ENCODE data around the gene IL18R1. TPM values are rescaled to one million over a fixed set of nuclear protein-coding genes. Genes with fewer than 3 reads are reported as not detected.

Gene IL18R1
- total RNA-seq, 1 donor from 2014 or later, result 4.5 TPM

DNA sequence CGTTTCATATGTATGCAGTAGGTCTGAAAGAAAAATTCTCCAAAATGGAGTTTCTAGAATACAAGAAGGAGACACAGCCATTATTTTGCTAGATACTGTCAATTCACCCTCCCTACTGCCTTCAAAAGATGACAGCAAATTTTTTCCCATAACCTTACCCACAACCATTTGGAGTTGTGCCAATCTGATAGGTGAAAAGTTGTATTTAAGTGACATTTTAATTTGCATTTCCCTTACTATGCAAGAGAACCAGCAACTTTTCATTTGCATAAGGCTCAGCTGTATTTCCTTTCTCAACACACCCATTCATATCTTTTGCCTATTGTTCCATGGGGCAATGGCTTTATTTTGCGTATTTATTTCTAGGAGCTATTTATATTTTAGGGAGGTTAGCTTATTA, 36.0 kb downstream of the IL18R1 start:
- DNase-seq, result no peak

DNA sequence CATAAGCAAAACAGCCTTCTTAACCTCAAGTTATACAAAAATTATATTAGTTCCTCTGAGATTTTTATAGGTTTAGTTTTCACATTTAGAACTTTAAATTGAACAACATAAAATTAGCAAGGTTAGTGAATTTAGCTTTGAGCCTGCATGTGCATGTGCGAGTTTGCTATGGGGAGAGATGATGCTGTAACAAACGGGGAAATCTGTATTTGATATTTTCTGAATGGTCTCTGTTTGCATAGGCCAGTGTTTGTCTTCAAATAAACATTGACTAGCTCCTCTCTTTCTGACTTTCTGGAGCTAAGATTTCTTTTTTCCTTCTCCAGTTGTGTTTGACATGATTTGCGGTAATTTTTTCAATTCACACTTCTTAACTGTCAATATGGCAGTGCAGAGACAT, 36.5 kb downstream of the IL18R1 start:
- DNase-seq, result no peak

DNA sequence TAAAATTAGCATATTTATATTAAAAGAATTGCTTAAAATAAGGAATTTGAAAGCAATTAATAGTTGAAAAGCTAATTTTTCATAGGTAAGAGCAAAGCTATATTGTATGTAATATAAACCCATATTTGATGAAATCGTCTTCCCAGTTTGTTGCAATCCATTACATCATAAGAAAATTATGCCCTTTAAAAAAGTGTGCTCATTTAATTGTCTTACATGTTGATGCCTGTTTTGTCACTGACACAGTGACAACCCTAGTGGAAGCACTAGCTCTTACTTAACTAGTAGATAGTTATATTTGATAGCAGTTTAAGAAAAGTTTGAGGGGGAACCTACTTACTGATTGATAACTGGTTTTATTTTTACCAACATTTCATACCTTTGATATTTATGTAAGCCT, 37.3 kb downstream of the IL18R1 start:
- DNase-seq, result no peak

DNA sequence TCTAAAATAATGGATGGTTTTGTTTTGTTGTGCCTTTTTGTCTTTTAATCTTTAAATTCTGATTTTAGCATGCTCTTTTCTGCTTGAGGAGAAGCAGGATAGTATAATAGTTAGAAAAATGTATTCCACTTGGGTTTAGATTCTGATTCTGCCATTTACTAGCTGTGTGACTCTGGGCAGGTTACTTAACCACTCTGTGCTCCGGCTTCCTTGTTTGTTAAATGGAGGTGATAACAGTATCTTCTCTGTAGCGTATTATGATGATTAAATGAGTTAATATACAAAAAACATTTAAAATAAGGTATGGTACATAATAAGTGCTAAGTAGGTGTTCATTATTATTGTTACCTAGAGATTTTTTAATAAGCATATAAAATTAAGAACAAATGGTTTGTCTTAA, 40.4 kb downstream of the IL18R1 start:
- DNase-seq, result no peak

DNA sequence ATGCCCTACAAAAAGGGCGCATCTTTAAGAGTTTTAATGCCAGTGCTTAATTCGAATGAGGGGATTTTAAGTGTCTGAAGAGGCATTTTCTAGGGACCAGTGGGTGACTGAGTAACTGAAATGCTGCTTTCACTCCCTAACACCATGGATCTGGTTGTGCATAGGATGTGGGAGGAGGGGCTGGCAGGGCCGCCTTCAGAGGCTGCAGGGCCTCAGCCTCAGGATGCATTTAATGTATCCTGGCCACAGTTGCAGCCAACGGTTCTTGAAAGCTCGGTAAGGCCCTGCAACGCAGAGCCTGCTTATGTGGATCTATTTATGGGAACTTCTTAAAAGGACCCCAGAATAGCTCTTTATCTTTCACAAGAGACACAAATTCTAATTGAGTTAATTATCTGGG, 41.6 kb downstream of the IL18R1 start:
- DNase-seq, result no peak

DNA sequence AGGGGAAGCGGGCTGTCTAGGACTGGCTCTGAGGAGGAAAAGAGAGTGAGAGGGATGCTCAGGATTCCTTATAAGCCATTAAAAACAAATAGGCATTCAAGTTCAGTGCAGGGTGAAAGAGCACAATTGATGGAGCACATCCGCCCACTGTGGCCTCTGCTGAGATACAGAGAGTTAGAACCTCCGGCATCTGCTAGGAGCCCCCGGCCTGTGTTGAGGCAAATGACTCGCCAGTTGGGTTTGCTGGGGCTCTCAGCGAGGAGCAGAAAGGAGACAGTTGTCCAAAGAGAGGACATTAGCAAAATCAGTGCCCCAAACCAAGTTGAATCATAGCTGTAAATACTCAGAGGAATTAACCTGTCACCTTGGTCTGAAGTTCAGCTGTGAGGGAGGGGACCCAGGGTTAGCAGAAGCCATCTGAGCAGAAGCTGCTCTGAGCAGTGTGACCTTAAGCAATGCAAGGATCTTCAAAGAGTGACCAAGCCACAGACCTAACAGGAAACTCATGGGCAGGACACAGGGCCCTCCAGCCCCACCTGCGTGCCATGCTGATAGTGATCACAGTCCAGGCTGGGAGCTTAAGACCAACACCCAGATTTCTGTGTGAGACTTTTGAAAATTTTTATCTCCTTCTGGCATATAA, 44.0 kb downstream of the IL18R1 start:
- DNase-seq, result no peak

DNA sequence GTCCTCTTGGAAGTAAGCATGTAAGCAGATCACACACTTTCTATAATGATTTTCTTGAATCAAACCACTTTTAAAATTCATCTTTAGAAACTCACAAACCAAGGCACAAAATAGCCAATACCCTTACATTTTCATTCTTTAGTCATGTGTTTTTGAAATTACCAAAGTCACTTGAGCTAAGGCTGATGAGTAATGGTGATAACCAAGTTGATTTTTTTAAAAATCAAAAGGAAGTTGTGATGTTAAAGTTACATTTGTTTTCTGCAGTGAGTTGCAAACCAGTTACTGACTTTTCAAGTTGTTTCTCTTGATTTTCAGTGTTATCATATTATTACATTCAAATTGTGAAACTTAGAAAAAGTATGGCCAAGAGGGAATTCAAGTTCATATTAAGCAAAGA, 45.9 kb downstream of the IL18R1 start:
- no peak for DNase-seq

DNA sequence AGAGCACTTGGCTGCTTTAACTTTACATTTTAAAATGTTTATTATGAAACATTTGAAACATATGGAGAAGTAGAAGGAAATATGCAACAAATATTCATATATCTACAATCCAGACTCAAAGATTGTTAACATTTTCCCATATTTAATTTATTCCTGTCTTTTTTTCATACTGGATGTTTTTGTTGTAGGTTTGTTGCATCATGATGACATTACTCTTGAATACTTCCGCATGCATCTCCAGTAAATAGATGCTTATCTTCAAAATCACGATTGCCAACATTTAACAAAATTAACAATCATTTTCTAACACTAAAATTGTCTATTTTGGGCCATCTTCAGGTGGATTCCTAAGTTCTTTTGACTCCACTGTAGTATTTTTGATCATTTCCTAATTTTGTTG, 46.3 kb downstream of the IL18R1 start:
- DNase-seq, result no peak

DNA sequence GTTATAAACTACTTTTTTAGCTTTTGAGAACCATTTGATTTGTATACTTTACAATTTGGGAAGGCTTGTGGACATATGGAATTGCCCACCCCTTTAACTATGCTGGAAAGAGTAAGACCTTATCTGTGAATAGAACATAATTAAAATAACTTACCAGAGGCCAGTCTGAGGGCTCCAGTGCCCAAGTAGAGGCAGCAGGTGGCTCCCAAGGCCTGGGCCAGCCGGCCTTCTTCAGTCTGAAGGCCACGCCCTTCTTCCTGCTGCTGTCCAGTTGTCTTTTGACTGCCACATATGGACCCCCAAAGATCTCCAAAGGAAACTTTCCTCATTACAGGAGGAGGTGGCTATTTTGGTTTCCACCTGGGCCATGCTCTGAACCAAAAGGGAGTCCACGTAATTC, 55.4 kb downstream of the IL18R1 start:
- DNase-seq, result no peak

DNA sequence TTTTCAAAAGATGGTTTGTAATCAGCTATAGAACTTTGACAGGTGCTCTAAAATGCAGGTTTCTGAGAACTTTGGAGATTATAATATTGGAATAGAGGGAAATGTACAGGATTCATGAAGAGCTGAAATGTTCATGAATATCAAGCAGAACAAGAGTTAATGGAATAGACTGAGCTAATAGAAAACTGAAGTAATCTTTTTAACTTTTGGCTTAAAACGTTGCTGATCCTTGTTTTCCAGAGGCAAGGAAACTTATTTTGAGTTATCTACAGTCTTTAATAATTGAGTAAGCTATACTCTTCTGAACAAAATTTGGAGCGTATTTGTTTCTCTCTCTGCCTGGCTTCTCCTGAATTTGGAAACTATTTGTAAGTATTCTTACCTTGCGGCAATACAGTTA, 56.6 kb downstream of the IL18R1 start:
- no peak for DNase-seq

DNA sequence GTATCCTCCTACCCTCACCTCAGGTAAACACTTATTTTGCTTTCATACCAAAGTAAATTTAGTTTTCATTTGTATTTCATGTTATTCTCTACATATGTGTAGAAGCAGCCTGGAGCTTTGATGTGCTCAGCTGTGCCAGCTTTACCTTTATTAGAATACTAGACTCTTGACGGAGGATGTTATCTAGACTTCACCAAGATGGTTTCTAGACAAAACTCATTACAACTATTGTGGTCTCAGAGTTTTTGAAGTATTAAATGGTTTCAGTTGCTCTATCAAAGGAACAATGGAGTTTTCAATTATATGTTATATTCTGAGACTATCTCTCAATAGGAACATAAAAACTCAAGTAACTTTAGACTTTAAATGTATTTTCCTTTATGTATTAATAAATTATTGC, 62.4 kb downstream of the IL18R1 start:
- DNase-seq, result no peak

DNA sequence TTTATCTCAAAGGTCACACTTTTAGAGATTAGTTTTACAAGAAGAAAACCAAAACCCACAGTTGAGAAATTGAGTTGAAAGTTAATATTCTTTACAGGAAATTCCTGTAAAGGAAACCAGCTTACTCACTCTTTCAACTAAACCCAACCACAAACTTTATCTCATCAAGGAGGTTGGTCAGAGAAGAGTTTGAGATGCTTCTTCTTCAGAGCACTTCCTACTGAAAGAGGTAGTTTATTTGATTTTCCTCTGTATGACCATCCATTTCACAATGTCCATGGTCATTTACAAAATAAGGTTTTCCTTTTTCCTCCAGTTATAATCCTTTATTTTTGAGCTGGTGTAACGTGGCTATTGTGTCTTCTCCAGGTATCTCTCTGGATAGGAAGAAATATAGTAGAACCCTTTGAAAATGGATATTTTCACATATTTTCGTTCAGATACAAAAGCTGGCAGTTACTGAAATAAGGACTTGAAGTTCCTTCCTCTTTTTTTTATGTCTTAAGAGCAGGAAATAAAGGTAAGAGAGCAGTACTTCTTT, 62.9 kb downstream of the IL18R1 start:
- no peak for DNase-seq

DNA sequence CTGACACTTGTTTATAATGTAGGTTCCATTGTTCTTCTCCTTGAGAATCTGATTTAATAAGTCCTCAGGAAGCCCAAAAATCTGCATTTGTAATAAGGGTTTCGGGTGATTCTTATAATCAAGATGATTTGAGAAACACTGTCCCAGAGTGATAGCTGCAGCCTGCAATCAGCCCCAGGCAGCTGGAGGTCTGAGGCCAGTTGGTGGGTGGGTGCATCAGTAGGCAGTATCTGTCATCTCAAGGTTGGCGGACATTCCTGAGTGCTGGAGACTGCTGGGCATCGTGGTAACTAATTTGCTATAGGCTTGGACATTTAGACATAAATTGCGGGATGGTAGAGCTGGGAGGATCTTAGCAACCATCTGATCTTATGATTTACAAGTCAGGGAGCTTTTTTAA, 64.7 kb downstream of the IL18R1 start:
- DNase-seq, result no peak

DNA sequence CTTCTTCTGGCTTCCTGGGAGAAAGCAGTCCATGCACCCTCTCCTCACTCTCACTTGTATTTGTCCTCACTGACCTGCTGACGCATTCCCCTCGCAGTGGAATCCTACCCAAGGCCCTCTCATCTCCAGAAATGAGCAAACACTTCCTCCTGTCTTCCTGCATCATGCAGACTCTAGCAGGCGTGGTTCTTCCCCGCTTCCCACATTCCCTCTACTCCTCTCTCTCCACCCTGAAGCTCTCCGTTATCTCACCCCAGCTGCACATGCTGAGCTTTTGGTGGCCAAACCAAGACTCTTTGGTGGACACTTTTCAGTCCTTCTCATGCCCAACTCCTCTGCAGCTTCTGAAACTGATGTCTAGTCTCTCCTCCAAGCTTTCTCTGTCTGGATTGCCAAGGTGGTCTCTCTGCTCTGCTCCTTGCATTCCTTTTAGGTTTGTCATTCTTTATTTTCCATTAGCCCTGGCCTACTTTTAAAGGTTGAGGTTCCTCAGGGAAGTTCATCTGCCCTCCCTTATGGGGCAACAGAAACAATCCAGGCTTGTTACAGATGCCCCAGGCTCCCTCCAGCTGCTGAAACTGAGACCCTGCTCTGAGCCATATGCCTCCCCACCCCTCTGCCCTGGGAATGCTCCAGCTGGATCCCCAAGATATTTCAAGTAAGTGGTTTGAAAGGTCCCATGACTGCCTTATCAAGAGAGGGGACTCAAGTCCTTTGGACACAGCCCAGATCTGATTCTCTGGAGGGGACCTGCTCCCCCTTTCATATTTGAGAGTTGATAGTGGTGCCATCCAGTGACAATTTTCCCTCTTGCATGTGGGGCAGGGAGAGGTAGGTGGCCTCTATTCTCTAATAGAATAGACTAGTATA, 66.5 kb downstream of the IL18R1 start:
- DNase-seq, result no peak

DNA sequence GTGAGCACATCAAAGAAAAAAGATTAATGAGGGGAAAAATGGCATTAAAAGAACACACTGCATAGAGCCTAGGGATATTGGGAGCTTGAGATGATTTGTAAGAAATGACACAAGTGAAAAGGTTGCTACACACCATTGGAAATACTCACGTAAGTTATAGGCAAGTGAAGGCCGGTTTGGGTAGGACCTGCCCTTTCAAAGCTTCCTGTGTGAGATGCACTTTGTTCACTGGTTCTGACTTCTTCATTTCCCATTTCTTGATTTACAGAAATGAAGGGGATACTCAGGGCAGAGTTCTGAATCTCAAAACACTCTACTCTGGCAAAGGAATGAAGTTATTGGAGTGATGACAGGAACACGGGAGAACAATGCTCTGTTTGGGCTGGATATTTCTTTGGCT, 67.3 kb downstream of the IL18R1 start, which contains the start of gene IL18RAP:
TSS of gene IL18RAP (plus strand) at position 251 of the 400 bp plus-strand sequence. CDS start at position 369, 118 bp downstream.
- DNase-seq, result no peak

DNA sequence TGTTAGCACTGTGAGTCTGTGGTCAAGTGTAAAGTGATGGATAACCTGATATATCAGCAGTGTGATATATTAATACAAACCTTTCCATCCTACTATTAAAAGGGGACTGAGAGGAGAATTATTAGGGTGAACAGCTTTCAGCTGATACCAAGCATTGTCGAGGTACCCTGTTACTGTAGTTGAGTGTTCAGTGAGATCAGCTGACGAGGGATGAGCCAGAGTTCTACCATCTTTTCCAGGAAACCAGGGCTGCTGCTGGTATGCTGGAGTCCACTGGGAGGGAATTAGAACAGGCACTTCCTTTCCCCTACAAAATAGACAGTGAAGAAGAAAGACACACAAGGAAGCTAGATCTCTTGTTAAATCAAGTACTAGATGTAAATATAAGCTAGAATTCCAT, 67.8 kb downstream of the IL18R1 start:
- DNase-seq, result no peak

DNA sequence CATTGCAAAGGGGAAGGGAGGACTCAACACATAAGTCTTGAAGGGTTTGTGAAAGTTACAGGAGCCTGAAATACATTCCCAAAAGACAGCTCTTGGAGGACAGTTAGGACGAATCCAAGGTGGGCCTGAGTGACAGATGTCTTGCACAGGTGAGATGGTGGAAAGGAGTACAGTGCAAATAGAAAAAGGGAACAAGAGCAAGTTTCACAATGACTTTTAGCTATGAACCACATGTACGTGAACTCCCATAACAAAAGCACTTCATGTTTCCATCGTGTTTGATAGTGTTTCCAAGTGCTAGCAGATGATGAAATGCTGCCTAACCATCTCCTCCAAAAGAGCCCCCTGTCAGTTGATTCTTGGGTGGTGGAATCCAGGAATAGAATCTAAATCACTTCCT, 69.2 kb downstream of the IL18R1 start:
- DNase-seq, result no peak

DNA sequence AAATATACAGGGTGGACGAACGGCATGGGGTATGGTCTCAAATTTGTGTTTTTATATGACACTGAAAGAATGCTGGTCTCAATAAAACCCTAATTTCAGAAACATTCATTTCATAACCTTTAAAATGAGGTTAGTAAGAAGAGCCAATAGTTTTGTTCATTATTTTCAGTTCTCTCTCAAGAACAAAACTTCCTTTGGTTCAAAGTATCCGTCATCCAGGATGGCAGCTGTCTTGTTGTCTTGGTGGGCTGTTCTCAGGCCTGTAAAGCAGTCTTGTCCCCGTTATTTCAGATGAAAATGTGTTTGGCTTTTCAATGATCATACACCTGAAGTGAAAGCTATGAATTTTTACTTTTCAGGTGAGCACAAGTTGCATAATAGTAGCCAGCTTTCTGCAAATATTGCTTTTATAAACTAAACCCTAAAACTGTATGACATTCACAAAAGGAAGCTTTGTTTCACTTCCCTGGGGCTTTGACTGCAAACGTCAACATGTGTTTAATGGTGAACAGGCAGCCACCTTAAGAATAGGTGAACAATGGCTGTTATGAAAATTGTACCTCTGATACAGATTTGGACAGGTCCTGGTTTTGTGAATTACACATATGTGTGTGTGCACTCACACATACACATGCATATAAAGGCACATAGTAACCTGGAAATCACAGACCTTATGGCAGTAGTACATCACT, 70.0 kb downstream of the IL18R1 start:
- DNase-seq, result no peak

DNA sequence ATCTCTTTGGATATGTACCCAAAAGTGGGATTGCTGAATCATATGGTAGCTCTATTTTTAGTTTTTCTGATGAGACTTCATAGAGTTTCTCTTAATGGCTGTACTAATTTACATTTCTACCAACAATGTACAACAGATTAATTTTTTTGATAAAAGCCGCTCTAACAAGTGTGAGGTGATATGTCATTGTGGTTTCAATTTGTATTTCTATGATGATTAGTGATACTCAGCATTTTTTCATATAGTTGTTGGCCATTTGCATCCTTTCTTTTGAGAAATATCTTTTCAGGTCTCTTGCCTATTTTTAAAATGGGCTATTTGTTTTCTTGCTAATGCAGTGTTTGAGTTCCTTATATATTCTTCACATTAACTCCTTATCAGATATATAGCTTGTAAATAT, 71.7 kb downstream of the IL18R1 start:
- no peak for DNase-seq

DNA sequence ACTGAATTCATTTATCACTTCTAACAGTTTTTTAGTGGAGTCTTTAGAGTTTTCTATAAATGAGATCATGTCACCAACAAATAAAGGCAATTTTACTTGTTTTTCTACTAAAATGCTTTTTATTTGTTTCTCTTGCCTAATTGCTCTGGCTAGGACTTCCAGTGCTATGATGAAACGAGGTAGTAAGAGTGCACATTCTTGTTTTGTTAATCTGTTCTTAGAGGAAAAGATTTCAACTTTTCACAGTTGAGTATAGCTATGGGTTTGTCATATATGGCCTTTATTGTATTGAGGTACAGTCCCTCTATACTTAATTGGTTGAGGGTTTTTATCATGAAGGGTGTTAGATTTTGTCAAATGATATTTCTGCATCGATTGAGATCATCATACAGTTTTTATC, 73.0 kb downstream of the IL18R1 start:
- no peak for DNase-seq

DNA sequence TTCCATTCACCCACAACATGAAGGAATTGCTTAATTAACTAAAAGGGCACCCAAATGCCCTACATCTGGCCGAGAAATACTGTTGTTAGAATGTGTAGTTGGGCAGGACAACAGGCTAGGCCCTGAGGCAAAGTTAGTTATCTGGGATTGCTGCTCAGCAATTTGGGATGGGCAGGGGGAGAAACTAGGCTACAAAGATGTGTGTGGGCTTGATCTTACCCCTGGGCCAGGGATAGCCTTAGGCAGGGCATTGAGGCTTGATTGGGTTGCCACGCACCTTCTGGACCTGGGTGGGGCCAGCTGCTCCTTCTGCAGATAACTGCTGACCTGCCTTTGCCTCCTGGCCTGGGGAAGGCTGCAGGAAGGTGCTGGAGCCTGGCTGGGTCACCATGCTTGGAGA, 76.8 kb downstream of the IL18R1 start:
- DNase-seq, result no peak

DNA sequence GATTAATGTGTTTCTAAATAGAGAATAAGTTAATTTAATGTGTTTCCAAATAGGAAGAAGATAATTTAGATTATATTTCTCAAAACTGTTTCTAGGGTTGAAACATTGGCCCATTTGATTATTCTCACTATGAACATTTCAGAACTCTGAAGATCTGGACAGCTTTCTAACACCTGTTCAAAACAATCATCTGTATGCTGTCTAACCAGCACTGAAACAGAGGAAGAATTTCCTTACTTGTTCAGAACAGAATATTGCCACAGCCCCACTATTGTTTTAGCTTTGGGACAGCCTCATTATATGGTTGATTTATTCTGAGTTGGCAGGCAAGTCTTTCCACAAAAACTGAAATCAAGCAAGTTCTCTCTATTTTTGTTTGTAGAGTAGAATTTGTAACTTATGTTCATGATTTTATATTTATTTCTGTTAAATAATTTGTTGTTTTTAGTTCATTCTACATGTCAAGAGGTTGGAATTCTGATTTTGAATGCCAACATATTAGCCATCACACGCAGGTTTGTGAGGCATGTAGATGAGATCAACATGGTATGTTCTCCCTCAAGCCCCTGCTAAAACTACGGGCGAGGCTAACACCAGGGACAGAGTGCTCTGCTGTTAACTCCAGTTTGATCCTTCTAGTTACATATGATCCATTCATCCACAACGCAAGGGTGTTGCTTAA, 78.5 kb downstream of the IL18R1 start:
- DNase-seq, result no peak

Data from skin of body (tissue), 2 donors.